ENCODE data around the gene STXBP1.

Gene STXBP1

GRCh38 chr9:127673234-127673633 is 61.2 kb downstream of the STXBP1 start:
- TF ChIP-seq, protein P1, sequence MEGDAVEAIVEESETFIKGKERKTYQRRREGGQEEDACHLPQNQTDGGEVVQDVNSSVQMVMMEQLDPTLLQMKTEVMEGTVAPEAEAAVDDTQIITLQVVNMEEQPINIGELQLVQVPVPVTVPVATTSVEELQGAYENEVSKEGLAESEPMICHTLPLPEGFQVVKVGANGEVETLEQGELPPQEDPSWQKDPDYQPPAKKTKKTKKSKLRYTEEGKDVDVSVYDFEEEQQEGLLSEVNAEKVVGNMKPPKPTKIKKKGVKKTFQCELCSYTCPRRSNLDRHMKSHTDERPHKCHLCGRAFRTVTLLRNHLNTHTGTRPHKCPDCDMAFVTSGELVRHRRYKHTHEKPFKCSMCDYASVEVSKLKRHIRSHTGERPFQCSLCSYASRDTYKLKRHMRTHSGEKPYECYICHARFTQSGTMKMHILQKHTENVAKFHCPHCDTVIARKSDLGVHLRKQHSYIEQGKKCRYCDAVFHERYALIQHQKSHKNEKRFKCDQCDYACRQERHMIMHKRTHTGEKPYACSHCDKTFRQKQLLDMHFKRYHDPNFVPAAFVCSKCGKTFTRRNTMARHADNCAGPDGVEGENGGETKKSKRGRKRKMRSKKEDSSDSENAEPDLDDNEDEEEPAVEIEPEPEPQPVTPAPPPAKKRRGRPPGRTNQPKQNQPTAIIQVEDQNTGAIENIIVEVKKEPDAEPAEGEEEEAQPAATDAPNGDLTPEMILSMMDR (IDR thresholded peaks at IDR 0.05; ENCODE audit: low read depth, low read length): no peak
- H3K4me3 ChIP-seq (ENCODE audit: low read depth, low read length): no peak overlapping the region

DNA sequence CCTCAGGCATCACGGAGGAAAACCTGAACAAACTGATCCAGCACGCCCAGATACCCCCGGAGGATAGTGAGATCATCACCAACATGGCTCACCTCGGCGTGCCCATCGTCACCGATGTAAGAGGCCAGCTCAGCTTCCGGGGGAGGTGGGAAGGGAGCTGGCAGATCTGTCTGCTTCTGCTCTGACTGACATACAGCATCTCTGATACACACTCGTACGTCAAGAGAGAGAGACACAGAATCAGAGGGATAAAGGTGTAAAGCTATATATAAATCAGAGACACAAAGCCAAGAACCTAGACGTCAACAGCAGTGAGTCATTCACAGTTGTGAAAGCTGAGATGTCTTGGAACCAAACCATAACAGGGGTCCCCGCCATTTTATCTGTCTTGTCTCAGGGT is 64.6 kb downstream of the STXBP1 start:
- H3K4me3 ChIP-seq (ENCODE audit: low read depth, low read length): no peak overlapping the region
- TF ChIP-seq, protein P1 (IDR thresholded peaks at IDR 0.05; ENCODE audit: low read depth, low read length): no peak

- H3K4me3 ChIP-seq (ENCODE audit: low read depth, low read length): no peak overlapping the region
- TF ChIP-seq, protein P1 (IDR thresholded peaks at IDR 0.05; ENCODE audit: low read depth, low read length): no peak
These were observed 67.4 kb downstream of the STXBP1 start for GRCh38 chr9:127679506-127679905.

DNA sequence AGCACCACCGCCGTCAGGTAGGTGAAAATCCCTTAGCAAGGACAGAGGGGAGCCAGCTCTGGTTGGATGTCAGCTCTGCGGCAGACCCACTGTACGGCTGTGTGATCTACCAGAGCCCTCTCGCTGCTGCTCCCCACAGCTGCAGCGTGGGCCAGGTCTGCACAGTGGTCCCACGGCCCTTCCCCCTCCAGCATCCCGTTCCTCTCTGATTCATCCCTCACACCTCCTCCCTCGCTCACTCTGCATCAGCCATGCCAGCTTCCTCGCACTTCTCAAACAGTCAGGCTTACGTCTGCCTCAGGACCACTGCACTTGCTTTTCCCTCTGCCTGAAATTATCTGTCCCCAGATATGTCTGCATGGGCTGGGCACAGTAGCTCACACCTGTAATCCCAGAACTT is 68.1 kb downstream of the STXBP1 start:
- no peak overlapping the region for H3K4me3 ChIP-seq (ENCODE audit: low read depth, low read length)
- TF ChIP-seq, protein P1 (IDR thresholded peaks at IDR 0.05; ENCODE audit: low read depth, low read length): no peak

DNA sequence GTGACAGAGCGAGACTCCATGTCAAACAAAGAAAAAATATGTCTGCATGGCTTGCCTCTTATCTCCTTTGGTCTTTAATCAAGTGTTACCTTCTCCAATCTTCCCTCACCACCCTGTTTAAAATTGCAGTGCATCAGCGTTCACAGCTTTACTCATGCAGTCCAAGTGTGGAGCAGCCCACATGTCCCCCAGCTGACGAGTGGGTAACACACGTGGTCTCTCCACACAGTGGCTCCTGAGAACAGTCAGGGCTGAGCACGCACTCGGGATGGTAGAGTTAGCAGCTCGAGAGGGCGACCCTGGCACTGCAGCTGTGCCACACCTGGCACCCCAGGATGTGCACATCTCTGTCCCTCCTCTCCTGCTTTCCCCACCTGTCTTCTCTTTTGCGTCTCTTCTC is 68.8 kb downstream of the STXBP1 start:
- TF ChIP-seq, protein P1 (IDR thresholded peaks at IDR 0.05; ENCODE audit: low read depth, low read length): no peak
- H3K4me3 ChIP-seq (ENCODE audit: low read depth, low read length): no peak overlapping the region

DNA sequence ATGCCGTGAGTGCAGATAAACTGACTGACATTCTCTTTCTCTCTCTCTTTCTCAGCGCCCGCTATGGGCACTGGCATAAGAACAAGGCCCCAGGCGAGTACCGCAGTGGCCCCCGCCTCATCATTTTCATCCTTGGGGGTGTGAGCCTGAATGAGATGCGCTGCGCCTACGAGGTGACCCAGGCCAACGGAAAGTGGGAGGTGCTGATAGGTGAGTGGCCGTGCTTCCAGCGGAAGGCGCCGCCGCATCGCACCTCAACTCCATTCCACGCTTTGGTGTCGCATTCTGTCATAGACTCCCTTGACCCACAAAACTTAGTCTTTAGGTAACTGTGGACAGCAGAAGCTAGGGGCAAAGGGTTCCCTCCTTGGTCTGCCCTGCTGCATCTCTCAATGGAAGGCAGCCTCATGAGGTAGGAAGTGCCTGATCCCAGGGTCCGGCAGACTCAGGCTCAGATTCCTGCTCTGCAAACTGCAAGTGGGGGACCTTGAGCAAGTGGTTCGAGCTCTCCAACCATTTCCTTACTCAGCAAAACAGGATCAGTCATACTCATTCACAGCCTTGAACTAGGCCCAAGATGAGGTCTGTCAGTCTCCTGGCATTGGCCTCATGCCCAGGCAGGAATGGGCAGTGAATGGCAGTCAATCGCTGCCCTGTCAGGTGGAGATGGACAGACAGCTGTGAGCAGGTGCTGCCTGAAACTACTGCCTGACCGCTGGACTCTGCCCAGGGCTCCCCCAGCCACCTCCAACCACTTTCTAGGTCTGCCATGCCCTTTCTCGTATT is 70.5 kb downstream of the STXBP1 start:
- TF ChIP-seq, protein P1 (IDR thresholded peaks at IDR 0.05; ENCODE audit: low read depth, low read length): no peak
- no peak overlapping the region for H3K4me3 ChIP-seq (ENCODE audit: low read depth, low read length)

- no peak overlapping the region for H3K4me3 ChIP-seq (ENCODE audit: low read depth, low read length)
- TF ChIP-seq, protein P1 (IDR thresholded peaks at IDR 0.05; ENCODE audit: low read depth, low read length): no peak
These were observed 71.6 kb downstream of the STXBP1 start for GRCh38 chr9:127683723-127684122.
